Thyroid gland (tissue), 4 donors: Measurements from ENCODE around the gene MSH3.

Source experiments
- CTCF ChIP-seq, 6 experiments: fragments of 200-600 bp in 3 of 6; fragments of 450-650 bp in 3 of 6; sonication (generic) in 3 of 6; IDR thresholded peaks; one replicate each; pipeline ENCODE4 v1.5.1; 2016 to 2019; ENCODE audit warnings: antibody characterized with exemption in 6 of 6, mild to moderate bottlenecking in 2 of 6, inconsistent platforms in 1 of 6, moderate library complexity in 1 of 6
- POLR2A ChIP-seq, 2 donors: fragments of 450-650 bp; IDR thresholded peaks; one replicate each; pipeline ENCODE4 v1.6.1; 2017; ENCODE audit warnings: antibody characterized with exemption in 2 of 2, mild to moderate bottlenecking in 2 of 2, moderate library complexity in 1 of 2

- TF ChIP-seq CTCF (IDR thresholded peaks at IDR 0.05) (no peak), POLR2A (IDR thresholded peaks at IDR 0.05) (no peak)
Observed at GRCh38 chr5:80644900-80645299, 9.6 kb upstream of the MSH3 start.
